Measurements from ENCODE around the gene ESRRA.
"Not testable (repeated sequence)": the region's sequence is repeated elsewhere in the genome, so short reads cannot be mapped to it uniquely, and the experiment has no call there.

Gene ESRRA

DNA sequence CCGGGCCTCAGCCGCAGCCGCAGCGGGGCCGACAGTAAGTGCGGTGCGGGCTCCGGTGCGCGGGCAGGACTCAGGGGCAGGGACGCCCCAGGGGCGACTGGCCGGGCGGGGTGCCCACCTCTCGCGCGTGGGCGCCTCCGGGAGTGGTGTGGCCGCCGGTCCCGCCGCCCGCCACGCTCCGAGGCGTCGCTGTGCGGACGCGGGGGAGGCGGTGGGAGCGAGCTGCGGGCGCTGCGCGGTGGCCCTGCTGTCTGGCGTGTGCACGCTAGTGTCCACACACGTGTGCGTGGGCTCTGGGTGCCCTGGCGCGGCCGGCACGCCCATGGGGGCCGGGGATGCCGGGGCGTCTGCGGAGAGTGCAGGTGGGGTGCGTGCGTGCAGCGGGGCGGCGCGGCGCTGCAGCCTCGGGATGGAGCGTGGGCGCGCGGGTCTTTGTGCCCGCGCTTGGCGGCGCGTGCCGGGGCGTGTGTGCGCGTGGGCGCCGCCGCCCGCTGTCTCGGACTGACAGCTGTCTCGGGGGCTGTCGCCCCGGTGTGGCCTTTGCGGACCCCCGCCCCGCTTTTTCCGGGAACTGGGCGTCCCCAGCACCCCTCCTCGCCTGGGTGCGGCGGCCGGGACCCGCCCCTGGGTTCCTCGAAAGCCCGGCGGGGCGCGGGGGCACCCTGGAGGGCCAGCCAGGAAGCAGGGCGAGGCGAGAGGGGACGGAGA is 13.4 kb upstream of the ESRRA start:
- DNase-seq (ENCODE audit: low read depth) = no peak

DNA sequence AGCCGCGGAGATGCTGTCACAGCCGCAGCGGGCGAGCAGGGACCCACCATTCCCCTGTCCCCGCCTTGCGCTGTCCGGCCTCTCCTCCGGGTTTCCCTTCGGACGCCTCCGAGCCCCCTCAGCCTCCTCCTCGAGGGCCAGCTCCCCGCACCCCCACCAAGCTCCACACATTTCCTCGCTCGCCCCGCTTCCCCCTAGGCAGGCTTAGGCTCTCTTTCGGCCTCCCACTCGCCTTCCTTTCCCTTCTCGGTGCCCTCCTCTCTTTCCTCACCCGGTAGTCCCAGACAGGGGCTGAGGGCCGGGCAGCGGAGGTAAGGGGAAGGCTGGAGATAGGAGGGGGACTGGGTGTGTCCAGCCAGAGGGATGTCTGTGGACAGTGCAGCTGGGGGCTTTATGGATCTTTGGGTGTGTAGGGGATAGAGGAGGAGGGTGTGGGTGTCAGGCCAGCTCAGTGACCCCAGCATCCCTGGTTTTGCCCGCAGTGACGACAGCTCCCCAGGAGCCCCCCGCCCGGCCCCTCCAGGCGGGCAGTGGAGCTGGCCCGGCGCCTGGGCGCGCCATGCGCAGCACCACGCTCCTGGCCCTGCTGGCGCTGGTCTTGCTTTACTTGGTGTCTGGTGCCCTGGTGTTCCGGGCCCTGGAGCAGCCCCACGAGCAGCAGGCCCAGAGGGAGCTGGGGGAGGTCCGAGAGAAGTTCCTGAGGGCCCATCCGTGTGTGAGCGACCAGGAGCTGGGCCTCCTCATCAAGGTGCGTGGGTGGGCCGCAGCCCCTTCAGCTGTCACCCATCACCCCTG is 12.7 kb upstream of the ESRRA start:
- DNase-seq (ENCODE audit: low read depth) = no peak

DNA sequence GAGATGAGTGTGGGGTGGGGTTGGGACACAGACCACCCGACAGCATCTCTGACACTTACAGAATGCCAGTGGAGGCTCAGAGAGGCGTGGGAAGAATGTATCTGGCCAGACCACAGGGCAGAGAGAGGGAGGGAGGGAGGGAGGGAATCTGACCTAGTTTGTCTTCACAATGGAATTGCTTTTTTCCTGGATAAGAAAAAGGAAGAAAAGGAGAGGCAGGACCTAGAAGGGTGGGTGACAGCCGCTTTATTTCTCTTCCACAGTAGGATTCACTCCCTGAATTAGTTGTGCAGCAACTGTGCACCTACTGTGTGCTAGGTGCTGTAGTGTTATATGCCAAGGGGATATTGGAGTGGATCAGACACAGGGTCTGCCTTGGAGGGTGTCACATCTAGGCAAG is 10.6 kb upstream of the ESRRA start:
- no peak for DNase-seq (ENCODE audit: low read depth)

DNA sequence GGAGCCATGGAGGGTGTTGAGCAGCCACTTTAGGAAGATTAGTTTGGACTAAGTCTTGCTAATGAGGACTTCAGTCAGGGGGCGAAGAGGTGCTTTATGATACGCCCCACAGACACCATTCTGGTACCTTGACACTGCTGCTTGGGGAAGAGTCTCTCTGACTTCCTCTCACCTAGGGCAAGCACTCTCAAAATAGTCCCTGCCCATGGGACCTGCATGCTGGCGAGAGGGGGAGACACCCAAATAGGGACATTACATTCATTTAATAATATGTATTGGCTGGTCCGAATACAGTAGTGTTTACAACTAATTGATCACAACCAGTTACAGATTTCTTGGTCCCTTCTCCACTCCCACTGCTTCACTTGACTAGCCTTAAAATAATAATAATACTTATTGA is 9.6 kb upstream of the ESRRA start:
- no peak for DNase-seq (ENCODE audit: low read depth)

DNA sequence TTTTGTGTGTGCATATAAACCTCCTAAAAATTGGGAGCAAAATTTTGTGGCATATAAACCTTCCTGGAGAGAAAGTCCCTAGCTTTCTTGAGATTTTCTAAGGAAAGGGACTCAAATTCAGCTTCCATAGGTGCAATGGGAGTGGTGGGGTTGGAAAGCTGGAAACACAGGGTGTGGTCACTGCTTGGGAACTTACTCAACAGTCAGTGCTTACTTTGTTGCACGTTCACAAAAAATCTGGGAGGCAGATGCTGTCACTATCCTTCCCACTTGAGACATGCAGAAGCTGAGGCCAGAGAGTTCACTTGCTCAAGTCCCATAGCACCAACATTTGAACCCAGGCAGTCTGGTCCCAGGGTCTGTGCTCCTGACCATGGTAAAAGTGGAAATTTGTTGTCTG is 9.1 kb upstream of the ESRRA start:
- no peak for DNase-seq (ENCODE audit: low read depth)

DNA sequence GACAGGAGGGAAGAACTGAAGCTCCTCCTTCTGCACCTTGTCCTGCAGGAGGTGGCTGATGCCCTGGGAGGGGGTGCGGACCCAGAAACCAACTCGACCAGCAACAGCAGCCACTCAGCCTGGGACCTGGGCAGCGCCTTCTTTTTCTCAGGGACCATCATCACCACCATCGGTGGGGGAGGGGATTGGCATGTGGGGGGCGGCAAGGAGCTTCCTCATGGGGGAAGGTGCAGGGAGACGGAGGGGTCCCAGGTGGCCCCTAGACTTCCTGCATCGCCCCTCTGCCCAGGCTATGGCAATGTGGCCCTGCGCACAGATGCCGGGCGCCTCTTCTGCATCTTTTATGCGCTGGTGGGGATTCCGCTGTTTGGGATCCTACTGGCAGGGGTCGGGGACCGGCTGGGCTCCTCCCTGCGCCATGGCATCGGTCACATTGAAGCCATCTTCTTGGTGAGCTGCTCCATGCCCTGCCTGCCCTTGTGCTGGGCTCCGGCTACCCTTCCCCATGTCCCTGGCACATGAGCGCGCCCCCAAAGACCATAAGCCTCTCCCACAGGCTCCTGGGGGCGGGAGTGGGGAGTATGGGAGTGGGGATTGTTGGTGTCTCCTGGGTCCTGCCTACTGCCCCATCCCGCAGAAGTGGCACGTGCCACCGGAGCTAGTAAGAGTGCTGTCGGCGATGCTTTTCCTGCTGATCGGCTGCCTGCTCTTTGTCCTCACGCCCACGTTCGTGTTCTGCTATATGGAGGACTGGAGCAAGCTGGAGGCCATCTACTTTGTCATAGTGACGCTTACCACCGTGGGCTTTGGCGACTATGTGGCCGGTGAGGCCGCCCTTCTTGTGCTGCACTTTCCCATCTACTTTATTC is 8.3 kb upstream of the ESRRA start:
- no peak for DNase-seq (ENCODE audit: low read depth)

DNA sequence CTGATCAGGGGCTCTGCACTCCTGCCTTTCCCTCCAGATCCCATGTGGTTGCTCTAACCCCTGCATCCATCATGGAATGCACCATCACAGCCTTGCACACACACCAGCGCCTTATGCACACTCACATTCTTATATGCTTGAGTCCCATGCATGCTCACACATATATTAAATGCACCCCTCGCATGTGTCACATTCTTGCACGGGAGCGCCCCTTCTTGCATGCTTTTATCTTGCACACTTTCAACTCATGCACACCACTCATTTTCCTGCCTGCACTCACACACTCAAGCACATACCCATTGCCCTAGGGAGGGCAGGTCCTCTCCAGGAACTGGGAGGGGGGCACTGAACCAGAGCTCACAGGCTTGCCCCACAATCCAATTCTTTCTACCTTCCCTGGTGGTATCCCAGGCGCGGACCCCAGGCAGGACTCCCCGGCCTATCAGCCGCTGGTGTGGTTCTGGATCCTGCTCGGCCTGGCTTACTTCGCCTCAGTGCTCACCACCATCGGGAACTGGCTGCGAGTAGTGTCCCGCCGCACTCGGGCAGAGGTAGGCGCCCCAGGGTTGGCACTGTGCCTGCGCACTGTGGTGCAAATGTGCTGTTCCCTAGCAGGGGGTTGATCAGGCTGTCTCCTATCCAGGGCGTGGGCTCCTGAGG is 7.5 kb upstream of the ESRRA start:
- DNase-seq (ENCODE audit: low read depth) = no peak

DNA sequence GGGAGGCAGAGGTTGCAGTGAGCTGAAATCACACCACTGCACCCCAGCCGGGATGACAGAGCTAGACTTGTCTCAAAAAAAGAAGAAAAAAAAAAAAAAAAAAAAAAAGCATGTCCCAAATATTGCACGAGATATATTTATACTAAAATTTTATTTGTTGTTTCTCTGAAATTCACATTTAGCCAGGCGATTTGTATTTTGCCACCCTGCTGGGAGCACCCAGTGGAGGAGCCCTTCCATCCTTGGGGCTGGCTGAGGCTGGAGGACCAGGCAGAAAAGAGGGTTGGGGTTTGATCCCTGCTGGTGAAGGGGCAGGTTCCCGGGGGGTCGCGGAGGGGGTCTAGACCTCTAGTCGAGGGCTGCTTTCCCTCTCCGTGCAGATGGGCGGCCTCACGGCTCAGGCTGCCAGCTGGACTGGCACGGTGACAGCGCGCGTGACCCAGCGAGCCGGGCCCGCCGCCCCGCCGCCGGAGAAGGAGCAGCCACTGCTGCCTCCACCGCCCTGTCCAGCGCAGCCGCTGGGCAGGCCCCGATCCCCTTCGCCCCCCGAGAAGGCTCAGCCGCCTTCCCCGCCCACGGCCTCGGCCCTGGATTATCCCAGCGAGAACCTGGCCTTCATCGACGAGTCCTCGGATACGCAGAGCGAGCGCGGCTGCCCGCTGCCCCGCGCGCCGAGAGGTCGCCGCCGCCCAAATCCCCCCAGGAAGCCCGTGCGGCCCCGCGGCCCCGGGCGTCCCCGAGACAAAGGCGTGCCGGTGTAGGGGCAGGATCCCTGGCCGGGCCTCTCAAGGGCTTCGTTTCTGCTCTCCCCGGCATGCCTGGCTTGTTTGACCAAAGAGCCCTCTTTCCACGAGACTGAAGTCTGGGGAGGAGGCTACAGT is 6.1 kb upstream of the ESRRA start:
- DNase-seq (ENCODE audit: low read depth) = no peak

DNA sequence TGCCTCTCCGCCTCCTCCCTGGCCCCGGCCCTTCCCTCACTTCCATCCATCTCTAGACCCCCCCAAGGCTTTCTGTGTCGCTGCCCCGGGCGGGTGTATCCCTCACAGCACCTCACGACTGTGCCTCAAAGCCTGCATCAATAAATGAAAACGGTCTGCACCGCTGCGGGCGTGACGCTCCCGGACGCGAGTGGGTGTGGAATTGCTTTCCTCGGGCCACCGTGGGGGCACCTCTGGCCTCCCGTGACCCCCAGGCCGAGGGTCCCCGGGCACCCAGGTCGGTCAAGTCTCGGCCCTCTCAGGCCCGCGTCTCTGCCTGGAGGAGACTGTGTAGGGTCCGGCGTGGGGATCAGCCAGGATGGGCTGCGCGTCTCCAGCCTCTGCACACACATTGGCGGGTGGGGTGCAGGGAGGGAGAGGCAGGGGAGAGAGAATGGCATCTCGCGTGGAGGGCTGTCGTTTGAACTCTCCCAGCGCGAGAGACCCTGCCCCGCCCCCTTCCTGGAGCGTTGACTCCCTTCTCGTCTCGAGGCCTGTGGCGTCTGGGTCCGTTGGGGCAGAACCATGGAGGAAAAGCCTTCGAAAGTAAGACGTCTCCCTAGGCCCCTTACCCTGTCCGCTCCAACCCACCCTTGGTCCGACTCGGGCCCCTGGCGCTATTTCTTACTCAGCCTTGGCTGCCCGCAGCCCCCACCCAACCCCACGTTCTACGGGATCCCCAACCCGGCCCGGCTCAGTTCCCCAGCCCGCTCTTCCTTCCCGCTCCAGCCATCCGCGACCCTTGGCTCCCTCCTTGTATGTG is 5.3 kb upstream of the ESRRA start, which contains the start of gene CATSPERZ:
Gene CATSPERZ, plus strand, starts transcription at position 512 of the 802 bp plus-strand sequence. Its CDS starts 53 bp downstream, at position 565.
- no peak for DNase-seq (ENCODE audit: low read depth)

DNA sequence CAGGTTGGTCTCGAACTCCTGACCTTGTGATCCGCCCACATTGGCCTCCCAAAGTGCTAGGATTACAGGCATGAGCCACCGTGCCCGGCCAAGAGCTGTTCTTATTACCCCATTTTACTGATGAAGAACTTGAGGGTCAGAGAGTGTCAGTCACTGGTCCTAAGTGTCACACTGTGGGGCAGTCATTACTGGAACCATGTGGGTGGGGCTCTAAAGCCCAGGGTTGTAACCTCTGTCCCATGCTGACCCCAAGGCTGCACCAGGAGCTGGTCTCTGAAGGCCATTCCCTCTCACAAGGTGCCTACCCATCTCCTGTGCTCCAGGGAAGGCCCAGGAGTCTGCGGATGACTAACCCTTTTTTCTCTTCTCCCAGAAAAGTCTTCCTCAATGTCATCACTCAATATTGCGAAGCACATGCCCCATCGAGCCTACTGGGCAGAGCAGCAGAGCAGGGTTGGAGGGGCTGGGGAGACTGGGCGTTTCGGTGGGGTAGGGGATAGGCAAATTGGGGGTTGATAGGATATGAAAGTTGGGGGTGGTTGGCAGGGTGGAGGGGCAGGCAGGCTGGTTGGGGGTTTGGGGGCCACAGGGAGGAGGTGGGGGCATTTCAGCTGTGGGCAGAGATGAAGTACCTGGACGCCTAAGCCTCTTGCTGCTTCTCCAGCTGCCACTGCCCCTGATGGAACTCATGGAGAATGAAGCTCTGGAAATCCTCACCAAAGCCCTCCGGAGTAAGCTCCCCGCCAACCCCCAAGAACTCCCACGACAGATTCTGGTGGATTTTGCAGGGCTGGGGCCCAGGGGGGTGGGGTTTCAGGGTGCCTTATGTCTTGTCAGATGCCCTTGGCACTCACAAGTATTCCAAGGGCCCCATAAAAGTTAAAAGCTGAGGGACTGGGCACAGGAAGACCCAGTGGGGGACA is 2.0 kb upstream of the ESRRA start:
- no peak for DNase-seq (ENCODE audit: low read depth)

DNA sequence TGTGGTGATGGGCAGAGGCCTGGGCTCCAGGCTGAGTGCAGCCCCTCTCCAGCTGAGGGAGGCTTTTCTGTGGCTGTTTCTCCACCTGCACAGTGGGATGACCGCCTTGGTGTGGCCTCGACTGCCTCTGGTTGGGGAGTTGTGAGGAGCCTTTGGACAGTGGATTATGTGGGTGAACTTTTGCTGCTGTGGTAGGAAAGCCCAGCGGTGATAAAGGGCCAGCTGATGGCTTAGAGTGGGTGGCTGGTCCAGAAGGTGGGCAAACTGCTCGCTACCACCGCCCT is 1.4 kb upstream of the ESRRA start:
- DNase-seq (ENCODE audit: low read depth) = no peak

DNA sequence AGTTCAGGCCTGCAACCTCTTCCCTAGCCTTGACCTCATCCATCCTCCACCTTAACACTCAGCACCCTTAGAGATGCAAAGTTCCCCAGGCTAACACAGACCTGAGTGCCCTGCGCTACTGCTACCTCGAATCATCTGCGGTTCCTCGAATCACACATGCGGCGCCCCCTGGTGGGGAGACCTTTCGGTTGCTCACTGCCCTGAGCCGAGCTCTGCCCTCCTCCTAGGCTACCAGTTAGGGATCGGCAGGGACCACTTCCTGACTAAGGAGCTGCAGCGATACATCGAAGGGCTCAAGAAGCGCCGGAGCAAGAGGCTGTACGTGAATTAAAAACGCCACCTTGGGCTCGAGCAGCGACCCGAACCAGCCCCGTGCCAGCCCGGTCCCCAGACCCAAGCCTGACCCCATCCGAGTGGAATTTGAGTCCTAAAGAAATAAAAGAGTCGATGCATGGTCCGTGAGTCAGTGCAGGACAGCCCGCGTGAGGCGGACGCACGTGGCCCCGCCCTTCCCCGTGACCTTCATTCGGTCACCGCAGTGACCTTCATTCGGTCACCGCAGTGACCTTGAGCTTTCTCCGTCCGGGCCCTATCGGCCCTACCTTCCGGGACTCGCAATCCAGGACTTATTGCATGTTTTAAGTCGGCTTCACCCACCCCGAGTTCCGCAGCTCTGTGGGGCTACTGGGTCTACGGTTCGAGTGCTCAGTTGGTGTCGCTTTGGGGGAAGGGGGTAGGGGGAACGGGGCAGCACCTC is 830 bp upstream of the ESRRA start:
- peak; percentile 89 for DNase-seq (ENCODE audit: low read depth)

DNA sequence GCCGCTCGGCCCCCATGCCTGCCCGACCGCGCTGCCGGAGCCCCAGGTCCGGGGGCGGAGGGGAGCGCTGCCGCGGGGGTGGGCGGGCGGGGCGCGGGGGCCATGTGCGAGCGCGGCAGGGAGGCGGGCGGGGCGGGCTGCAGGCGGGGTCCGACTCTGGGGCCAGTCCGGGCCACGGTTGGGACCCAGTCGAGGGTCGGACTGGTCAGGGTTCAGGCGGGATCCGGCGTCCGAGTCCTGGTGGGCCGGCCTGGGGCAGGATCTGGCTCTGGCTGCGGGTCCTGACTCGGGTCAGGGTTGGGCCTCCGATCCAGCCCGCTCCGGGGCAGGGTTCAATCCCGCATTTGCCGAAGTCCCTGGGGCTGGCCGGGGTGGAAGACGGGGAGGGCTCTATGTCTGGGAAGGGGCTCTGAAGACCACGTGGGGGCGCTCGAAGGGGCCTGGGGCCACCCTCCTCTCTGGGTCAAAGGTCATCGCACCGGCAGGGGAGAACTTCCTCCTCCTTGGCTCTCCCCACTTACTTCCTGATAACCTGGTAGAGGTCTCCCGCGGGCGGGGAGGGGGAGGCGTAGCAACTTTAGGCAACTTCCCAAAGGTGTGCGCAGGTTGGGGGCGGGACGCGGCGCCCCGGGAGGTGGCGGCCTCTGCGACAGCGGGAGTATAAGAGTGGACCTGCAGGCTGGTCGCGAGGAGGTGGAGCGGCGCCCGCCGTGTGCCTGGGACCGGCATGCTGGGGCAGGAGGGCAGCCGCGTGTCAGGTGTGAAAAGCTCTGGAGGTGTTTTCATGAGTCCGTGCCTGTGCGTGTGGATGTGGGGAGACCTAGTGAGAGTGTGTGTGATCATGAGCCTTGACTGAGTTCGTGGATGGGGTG is 603 bp downstream of the ESRRA start:
- peak; percentile 51 for DNase-seq (ENCODE audit: low read depth)

DNA sequence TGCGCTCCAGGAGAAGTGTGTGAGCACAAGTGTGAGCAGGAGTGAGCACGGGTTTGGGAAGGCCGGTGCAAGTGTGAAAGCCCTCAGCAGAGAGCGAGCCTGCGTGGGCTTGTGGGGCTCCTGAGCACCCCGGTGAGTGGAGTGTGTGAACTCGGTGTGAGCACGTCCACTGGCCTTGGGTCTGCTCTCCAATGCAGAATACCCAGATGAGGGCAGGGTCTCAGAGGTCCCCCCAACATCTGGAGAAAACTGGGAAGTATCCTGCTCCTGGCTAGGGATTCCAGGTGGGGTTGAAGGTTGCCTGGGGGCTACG is 1.2 kb downstream of the ESRRA start:
- DNase-seq (ENCODE audit: low read depth) = no peak

DNA sequence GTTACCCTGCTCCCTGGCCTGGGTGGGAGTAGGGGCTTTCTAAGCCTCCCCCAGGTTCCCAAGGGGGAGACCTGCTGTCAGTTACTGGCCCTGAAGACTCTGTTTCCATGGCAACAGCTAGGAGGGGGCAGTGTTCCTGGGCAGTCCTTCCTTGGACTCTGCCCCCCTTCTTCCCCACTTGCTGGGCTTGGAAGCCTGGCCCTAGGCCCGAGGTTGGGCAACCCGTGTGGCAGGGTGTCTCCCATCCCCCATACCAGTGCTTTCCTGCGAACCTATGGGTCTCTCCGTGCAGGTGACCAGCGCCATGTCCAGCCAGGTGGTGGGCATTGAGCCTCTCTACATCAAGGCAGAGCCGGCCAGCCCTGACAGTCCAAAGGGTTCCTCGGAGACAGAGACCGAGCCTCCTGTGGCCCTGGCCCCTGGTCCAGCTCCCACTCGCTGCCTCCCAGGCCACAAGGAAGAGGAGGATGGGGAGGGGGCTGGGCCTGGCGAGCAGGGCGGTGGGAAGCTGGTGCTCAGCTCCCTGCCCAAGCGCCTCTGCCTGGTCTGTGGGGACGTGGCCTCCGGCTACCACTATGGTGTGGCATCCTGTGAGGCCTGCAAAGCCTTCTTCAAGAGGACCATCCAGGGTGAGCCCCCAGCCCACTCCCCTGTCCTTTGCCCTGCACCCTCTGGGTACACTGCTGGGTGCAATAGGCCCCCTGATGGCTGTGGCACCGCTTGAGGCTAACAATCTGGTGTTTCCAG is 1.7 kb downstream of the ESRRA start:
- no peak for DNase-seq (ENCODE audit: low read depth)

DNA sequence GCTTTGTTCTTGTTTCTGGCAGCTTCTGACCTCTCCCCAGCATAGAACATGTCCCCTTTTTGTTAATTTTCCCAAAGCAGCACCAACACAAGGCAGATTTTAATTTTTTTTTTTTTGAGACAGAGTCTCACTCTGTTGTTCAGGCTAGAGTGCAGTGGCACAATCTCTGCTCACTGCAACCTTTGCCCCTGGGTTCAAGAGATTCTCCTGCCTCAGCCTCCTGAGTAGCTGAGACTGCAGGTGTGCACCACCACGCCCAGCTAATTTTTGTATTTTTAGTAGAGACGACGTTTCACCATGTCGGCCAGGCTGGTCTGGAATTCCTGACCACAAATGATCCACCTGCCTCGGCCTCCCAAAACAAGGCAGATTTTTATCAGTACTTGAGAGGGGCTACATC is 2.5 kb downstream of the ESRRA start:
- DNase-seq (ENCODE audit: low read depth) = not testable (repeated sequence)

DNA sequence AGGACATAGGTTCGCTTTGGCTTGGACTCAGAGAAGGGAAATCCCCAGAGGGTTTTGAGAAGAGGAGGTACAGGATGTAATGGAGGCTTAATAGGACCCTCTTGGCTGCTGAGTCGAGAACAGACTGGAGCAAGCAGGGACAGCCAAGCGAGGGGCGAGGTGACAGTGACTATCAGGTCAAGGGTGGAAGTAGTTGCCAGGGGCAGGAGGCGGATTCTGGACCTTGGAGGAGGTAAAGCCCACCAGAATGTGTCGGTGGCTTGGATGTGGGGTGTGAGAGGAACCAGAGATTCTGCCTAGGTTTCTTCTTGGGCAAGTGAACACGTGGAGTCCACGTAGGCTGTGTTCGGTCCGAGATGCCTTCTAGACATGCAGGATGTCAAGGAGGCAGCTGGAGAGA is 7.6 kb downstream of the ESRRA start:
- DNase-seq (ENCODE audit: low read depth) = no peak
